Osteoblast (primary cell): ENCODE data around the gene PRXL2C. TPM values are rescaled to one million over a fixed set of nuclear protein-coding genes. Genes with fewer than 3 reads are reported as not detected.
"Not testable (repeated sequence)": the region's sequence is repeated elsewhere in the genome, so short reads cannot be mapped to it uniquely, and the experiment has no call there.

Source experiments
- DNase-seq: peaks from one replicate; pipeline ENCODE4 v3.0.0; 2011; ENCODE audit warnings: low spot score, mixed read lengths; ENCODE audit not compliant: insufficient read length; ENCODE audit errors: missing footprints
- H2AFZ ChIP-seq: 2 replicates; pipeline ENCODE4 v1.6.0; 2011; ENCODE audit warnings: mild to moderate bottlenecking, low read length
- H3K27ac ChIP-seq: 2 replicates; pipeline ENCODE4 v1.5.1; 2011; ENCODE audit warnings: mild to moderate bottlenecking, low read depth, low read length, moderate library complexity
- H3K27me3 ChIP-seq: 2 replicates; pipeline ENCODE4 v1.6.0; 2012; ENCODE audit warnings: mild to moderate bottlenecking, control low read depth, inconsistent platforms, low read length, moderate library complexity; ENCODE audit not compliant: insufficient read depth
- H3K36me3 ChIP-seq: 2 replicates; pipeline ENCODE4 v1.5.1; 2011; ENCODE audit warnings: mild to moderate bottlenecking, low read length, control low read depth, moderate library complexity; ENCODE audit not compliant: insufficient read depth
- H3K4me1 ChIP-seq: 2 replicates; pipeline ENCODE4 v1.5.1; 2011; ENCODE audit warnings: mild to moderate bottlenecking, low read length, control low read depth, moderate library complexity; ENCODE audit not compliant: insufficient read depth
- H3K4me2 ChIP-seq: 2 replicates; pipeline ENCODE4 v1.6.0; 2011; ENCODE audit warnings: mild to moderate bottlenecking, low read length; ENCODE audit not compliant: insufficient read depth
- H3K4me3 ChIP-seq: fragments of 200-600 bp; sonication (generic); 3 replicates; pipeline ENCODE4 v1.5.1; 2012; ENCODE audit warnings: mild to moderate bottlenecking, low read length, inconsistent platforms; ENCODE audit not compliant: insufficient read depth
- H3K79me2 ChIP-seq: 2 replicates; pipeline ENCODE4 v1.6.0; 2012; ENCODE audit warnings: mild to moderate bottlenecking, low read length, control low read depth, inconsistent platforms; ENCODE audit not compliant: insufficient read depth
- H3K9me3 ChIP-seq: 2 replicates; pipeline ENCODE4 v1.5.1; 2011; ENCODE audit warnings: low read depth, low read length, control low read depth
- H4K20me1 ChIP-seq: 2 replicates; pipeline ENCODE4 v1.6.0; 2012; ENCODE audit warnings: mild to moderate bottlenecking, low read length, control low read depth; ENCODE audit not compliant: insufficient read depth
- total RNA-seq: library from RNA; depleted of rRNA; stranded (reverse); fragments of >200 nt; gene quantifications from 2 replicates; pipeline ENCODE4 v1.2.3, GENCODE V29; 2012
- TF ChIP-seq, protein P1 (sequence below): IDR thresholded peaks from 2 replicates; pipeline ENCODE4 v1.5.1; 2011; ENCODE audit warnings: mild to moderate bottlenecking, low read depth, low read length, moderate library complexity; ENCODE audit errors: extremely low read depth

Gene PRXL2C
- total RNA-seq, 1 donor, result 30.8 TPM

DNA sequence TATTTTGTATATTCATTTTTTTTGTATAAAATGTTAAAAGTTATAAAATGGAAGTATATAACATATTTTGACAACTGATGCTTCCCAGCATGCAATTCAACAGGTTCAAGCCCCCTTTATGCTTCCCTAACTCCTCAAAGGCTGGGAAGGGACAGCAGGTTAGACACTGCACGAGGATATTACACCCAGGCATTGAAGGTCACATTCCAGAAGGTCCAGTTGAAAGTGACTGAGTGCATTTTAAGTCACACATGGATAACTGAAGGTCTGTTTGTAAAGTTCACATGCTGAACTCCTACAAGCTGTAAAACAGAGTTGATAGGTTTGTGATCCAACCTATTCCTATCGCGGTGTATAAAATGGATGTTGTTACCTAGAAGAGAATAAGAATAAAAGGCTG, 13.6 kb downstream of the PRXL2C start:
- no peak overlapping the region for H3K27ac ChIP-seq
- H3K9me3 ChIP-seq, result no peaks in the 10 kb centered on the region
- no peaks in the 10 kb centered on the region for H3K79me2 ChIP-seq
- H3K4me2 ChIP-seq, result no peak overlapping the region
- H3K4me3 ChIP-seq, result no peak overlapping the region
- peaks cover 8% of the 10 kb centered on the region for H3K36me3 ChIP-seq
- peaks cover 14% of the 10 kb centered on the region for H3K4me1 ChIP-seq
- TF ChIP-seq, protein P1, sequence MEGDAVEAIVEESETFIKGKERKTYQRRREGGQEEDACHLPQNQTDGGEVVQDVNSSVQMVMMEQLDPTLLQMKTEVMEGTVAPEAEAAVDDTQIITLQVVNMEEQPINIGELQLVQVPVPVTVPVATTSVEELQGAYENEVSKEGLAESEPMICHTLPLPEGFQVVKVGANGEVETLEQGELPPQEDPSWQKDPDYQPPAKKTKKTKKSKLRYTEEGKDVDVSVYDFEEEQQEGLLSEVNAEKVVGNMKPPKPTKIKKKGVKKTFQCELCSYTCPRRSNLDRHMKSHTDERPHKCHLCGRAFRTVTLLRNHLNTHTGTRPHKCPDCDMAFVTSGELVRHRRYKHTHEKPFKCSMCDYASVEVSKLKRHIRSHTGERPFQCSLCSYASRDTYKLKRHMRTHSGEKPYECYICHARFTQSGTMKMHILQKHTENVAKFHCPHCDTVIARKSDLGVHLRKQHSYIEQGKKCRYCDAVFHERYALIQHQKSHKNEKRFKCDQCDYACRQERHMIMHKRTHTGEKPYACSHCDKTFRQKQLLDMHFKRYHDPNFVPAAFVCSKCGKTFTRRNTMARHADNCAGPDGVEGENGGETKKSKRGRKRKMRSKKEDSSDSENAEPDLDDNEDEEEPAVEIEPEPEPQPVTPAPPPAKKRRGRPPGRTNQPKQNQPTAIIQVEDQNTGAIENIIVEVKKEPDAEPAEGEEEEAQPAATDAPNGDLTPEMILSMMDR, result no peak
- no peaks in the 10 kb centered on the region for H4K20me1 ChIP-seq
- no peaks in the 10 kb centered on the region for H3K27me3 ChIP-seq
- H2AFZ ChIP-seq, result no peak overlapping the region
- no peak for DNase-seq

DNA sequence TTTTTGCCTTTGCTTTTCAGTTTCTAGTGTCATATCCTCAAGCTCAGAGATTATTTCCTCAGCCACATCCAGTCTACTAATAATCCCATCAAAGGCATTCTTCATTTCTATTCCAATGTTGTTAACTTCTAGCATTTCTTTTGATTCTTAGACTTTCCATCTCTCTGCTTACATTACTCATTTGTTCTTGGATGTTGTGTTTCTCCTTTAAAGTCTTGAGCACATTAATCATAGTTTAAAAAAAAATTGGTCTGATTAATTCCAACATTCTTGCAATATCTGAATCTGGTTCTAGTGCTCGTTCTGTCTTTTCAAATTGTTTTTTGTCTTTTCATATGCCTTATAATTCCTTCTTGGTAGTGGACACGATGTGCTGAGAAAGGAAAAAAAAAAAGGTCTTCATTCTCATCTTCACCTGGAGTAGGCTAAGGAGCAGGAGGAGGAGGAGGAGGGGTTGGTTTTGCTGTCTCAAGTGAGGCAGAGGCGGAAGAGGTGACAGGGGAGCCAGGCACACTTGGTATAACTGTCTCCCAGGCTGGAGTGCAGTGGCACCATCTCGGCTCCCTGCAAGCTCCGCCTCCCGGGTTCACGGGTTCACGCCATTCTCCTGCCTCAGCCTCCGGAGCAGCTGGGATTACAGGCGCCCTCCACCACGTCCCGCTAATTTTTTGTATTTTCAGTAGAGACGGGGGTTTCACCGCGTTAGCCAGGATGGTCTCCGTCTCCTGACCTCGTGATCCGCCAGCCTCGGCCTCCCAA, 16.3 kb downstream of the PRXL2C start:
- Histone ChIP-seq H3K27me3 (no peaks in the 10 kb centered on the region), H3K27ac (no peak overlapping the region), H3K4me1 (peaks cover 5% of the 10 kb centered on the region), H3K4me2 (peak overlapping the region; percentile 58), H3K79me2 (no peaks in the 10 kb centered on the region), H3K4me3 (no peak overlapping the region), H4K20me1 (no peaks in the 10 kb centered on the region), H3K36me3 (peaks cover 8% of the 10 kb centered on the region), H3K9me3 (no peaks in the 10 kb centered on the region), H2AFZ (no peak overlapping the region)
- no peak for DNase-seq
- TF ChIP-seq, protein P1, result no peak

- H3K27me3 ChIP-seq, result no peaks in the 10 kb centered on the region
- H3K79me2 ChIP-seq, result no peaks in the 10 kb centered on the region
- peaks cover 5% of the 10 kb centered on the region for H3K4me1 ChIP-seq
- no peaks in the 10 kb centered on the region for H4K20me1 ChIP-seq
- no peak overlapping the region for H3K4me2 ChIP-seq
- H3K4me3 ChIP-seq, result no peak overlapping the region
- no peak overlapping the region for H3K27ac ChIP-seq
- TF ChIP-seq, protein P1, result no peak
- H3K9me3 ChIP-seq, result no peaks in the 10 kb centered on the region
- H3K36me3 ChIP-seq, result peaks cover 2% of the 10 kb centered on the region
- no peak overlapping the region for H2AFZ ChIP-seq
- DNase-seq, result no peak
Observed at GRCh38 chr9:96636368-96636767, 18.7 kb downstream of the PRXL2C start.

DNA sequence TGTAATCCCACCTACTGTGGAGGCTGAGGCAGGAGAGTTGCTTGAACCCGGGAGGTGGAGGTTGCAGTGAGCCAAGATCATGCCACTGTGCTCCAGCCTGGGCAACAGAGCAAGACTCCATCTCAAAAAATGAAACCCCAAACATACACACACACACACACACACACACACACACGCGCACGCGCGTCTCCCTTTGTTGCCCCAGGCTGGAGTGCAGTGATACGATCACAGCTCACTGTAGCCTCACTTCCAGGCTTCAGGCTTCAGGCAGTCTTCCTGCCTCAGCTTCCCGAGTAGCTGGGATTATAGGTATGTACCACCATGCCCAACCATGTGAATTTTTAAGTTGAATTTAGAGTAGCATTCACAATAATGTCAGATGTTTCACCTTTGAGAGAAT, 21.5 kb downstream of the PRXL2C start:
- not testable (repeated sequence) for H3K27ac ChIP-seq, H3K9me3 ChIP-seq, H3K79me2 ChIP-seq, H3K27me3 ChIP-seq, H3K4me2 ChIP-seq, H4K20me1 ChIP-seq, H3K4me1 ChIP-seq, H2AFZ ChIP-seq, H3K36me3 ChIP-seq, H3K4me3 ChIP-seq, DNase-seq
